Upper lobe of left lung (tissue), 6 donors: Measurements from ENCODE around the gene NDUFAF8. TPM values are rescaled to one million over a fixed set of nuclear protein-coding genes. Genes with fewer than 3 reads are reported as not detected.

ENCODE experiments used
- ATAC-seq, 2 donors: fragments of 200-7000 bp; cut with Tn5 transposase; one replicate each; pipeline ENCODE4 v1.9.1; 2022; ENCODE audit warnings: mild to moderate bottlenecking in 2 of 2, moderate library complexity in 2 of 2; ENCODE audit not compliant: low FRiP score in 2 of 2
- DNase-seq, 2 donors: peaks; one replicate each; pipeline ENCODE4 v3.0.0-alpha.2; 2019 to 2020
- H3K27ac ChIP-seq, 4 donors: fragments of 200-600 bp; sonication (generic); one replicate each; pipeline ENCODE4 v1.5.1; 2016 to 2019
- H3K27me3 ChIP-seq, 4 donors: fragments of 200-600 bp; sonication (generic); one replicate each; pipeline ENCODE4 v1.5.1; 2017 to 2019
- H3K36me3 ChIP-seq, 4 donors: fragments of 200-600 bp; sonication (generic); one replicate each; pipeline ENCODE4 v1.5.1; 2016 to 2019
- H3K4me1 ChIP-seq, 4 donors: fragments of 200-600 bp; sonication (generic); one replicate each; pipeline ENCODE4 v1.5.1; 2018 to 2019
- H3K4me3 ChIP-seq, 4 donors: fragments of 200-600 bp; sonication (generic); one replicate each; pipeline ENCODE4 v1.5.1; 2017 to 2019; ENCODE audit warnings: mild to moderate bottlenecking in 2 of 4, moderate library complexity in 1 of 4
- H3K9me3 ChIP-seq, 4 donors: fragments of 200-600 bp; sonication (generic); one replicate each; pipeline ENCODE4 v1.5.1; 2018 to 2019
- EP300 ChIP-seq, 4 donors: sonication (generic); formaldehyde crosslinking; IDR thresholded peaks; one replicate each; pipeline ENCODE4 v1.5.1; 2017; ENCODE audit warnings: antibody characterized with exemption in 4 of 4, control low read depth in 2 of 4
- POLR2A ChIP-seq, 4 donors: fragments of 450-650 bp; IDR thresholded peaks; one replicate each; pipeline ENCODE4 v1.5.1; 2016 to 2017; ENCODE audit warnings: antibody characterized with exemption in 4 of 4, mild to moderate bottlenecking in 2 of 4
- POLR2AphosphoS5 ChIP-seq, 2 donors: sonication (generic); formaldehyde crosslinking; IDR thresholded peaks; one replicate each; pipeline ENCODE4 v1.5.1; 2017; ENCODE audit warnings: antibody characterized with exemption in 2 of 2
- WGBS, 2 donors: methylation state at CpG; one replicate each; pipeline ENCODE4 v1.1.5; 2017 to 2018; 5-methylcytosine and 5-hydroxymethylcytosine counted together
- total RNA-seq, 6 donors: library from RNA; depleted of rRNA in 4 of 6; stranded (reverse); fragments of >200 nt in 4 of 6; gene quantifications; one replicate each; pipeline versions ENCODE4 v1.1.0 to v1.2.1, GENCODE V29; 2016 to 2021
- TF ChIP-seq, protein P1 (sequence below), 6 experiments: fragments of 450-650 bp in 4 of 6; fragments of 200-600 bp in 2 of 6; sonication (generic) in 2 of 6; IDR thresholded peaks; one replicate each; pipeline ENCODE4 v1.5.1; 2016 to 2019; ENCODE audit warnings: antibody characterized with exemption in 6 of 6
- donor health status: DM: no; HTN: no; CAD: no; lungs with moderate emphysema.
- donor health status: DM: no; HTN: yes; CAD: no; lungs with severe emphysema.

NDUFAF8 gene
- total RNA-seq, 6 donors from 2014 or later = 19.6 to 38.1 (median 33.6) TPM

DNA sequence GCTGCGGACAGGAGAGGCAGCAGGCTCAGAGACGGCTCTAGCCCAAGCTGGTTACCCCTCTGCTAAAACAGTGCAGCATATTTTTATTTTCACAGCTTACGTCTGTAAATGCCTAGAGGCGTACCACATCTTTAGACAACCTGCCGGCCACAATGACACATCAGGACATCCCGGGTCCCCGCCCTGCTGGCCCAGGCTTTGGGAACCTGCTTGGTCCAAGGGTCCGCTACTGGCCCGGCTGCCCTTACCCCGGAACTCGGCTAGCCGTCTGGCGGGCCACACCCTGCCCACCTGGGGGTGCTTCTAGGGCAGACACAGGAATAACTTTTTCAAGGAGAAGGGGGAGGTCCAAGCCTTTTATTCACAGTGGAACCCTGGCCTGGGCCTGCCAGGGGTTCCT lies 20.7 kb upstream of the NDUFAF8 start:
- peaks cover 10 to 19% (median 15%) of the 10 kb centered on the region in 4 donors for H3K4me1 ChIP-seq

DNA sequence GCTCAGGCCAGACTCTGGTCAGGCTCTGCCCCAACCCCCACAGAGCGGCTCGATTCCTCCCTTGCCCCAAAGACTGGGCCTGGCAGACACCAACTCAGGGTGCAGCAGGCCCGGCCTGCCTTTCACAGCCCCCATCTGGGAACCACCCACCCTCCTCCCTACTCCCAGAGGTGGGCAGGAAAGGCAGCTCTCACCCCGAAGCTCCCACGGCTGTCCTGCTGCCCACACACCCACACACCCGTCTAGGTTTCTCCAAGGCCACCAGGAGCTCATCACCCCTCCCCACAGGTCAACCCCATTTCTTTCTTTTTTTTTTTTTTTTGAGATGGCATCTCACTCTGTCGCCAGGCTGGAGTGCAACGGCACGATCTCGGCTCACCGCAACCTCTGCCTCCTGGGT lies 20.1 kb upstream of the NDUFAF8 start:
- ATAC-seq = no peak
- TF ChIP-seq POLR2AphosphoS5 (IDR thresholded peaks at IDR 0.05) = no peak

More for the DNA sequence above, 20.7 kb upstream of the NDUFAF8 start:
- H3K9me3 ChIP-seq = no peaks in the 10 kb centered on the region
- no peak for ATAC-seq
- no peak for TF ChIP-seq POLR2A (IDR thresholded peaks at IDR 0.05)
- TF ChIP-seq POLR2AphosphoS5 (IDR thresholded peaks at IDR 0.05) = no peak
- TF ChIP-seq, protein P1, sequence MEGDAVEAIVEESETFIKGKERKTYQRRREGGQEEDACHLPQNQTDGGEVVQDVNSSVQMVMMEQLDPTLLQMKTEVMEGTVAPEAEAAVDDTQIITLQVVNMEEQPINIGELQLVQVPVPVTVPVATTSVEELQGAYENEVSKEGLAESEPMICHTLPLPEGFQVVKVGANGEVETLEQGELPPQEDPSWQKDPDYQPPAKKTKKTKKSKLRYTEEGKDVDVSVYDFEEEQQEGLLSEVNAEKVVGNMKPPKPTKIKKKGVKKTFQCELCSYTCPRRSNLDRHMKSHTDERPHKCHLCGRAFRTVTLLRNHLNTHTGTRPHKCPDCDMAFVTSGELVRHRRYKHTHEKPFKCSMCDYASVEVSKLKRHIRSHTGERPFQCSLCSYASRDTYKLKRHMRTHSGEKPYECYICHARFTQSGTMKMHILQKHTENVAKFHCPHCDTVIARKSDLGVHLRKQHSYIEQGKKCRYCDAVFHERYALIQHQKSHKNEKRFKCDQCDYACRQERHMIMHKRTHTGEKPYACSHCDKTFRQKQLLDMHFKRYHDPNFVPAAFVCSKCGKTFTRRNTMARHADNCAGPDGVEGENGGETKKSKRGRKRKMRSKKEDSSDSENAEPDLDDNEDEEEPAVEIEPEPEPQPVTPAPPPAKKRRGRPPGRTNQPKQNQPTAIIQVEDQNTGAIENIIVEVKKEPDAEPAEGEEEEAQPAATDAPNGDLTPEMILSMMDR (IDR thresholded peaks at IDR 0.05) = no peak
- no peak for TF ChIP-seq EP300 (IDR thresholded peaks at IDR 0.05)
- no peak overlapping the region for H3K27ac ChIP-seq
- DNase-seq = peak in 1 of 2 donors; percentile 75
- H3K27me3 ChIP-seq = no peaks in the 10 kb centered on the region
- peaks cover 0 to 8% (median 0%) of the 10 kb centered on the region in 4 donors for H3K36me3 ChIP-seq
- H3K4me3 ChIP-seq = no peak overlapping the region
- 87 to 88% methylated on average over 13 of the region's 13 CpGs for WGBS, 2 donors

DNA sequence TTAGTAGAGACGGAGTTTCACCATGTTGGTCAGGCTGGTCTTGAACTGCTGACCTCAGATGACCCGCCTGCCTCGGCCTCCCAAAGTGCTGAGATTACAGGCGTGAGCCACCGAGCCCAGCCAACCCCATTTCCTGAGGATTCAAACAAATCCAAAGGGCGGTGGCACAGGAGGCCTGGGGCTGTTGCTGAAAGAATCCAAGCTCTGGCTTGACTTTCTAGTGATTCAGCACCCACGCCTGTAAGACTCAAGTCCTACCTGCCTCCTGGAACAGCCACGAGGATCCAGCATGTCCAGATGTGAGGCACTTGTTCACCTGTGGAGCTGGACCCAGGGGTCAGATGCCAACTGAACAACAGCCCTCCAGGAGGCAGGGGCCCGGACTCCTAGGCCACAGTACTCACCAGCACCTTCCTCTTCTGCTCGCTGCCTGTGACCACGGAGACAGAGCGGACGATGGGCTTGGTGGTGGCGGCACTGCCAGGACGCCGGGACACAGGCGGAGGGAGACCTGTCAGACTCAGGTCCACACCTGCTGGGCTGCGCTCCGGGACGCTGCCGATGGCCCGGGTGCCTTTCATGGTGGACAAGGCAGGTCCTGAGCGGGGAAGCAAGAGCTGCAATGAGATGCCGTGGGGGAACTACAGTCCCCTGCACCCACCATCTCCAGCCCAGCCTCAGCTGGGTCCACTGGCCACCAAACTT lies 19.5 kb upstream of the NDUFAF8 start:
- ATAC-seq (no peak), DNase-seq (peak in 1 of 2 donors; percentile 79)
- H3K27me3 ChIP-seq = no peaks in the 10 kb centered on the region
- peaks cover 0 to 8% (median 0%) of the 10 kb centered on the region in 4 donors for H3K36me3 ChIP-seq
- H3K9me3 ChIP-seq = no peaks in the 10 kb centered on the region
- no peak overlapping the region for H3K27ac ChIP-seq
- TF ChIP-seq POLR2A (IDR thresholded peaks at IDR 0.05) (no peak), EP300 (IDR thresholded peaks at IDR 0.05) (no peak), POLR2AphosphoS5 (IDR thresholded peaks at IDR 0.05) (no peak)
- TF ChIP-seq, protein P1 (IDR thresholded peaks at IDR 0.05) = no peak
- H3K4me1 ChIP-seq = peaks cover 14 to 26% (median 21%) of the 10 kb centered on the region in 4 donors
- 95 to 98% methylated on average over 19 to 23 of the region's 24 CpGs for WGBS, 2 donors
- no peak overlapping the region for H3K4me3 ChIP-seq

More for the DNA sequence above, 20.1 kb upstream of the NDUFAF8 start:
- DNase-seq = no peak
- Histone ChIP-seq H3K36me3 (peaks cover 0 to 8% (median 0%) of the 10 kb centered on the region in 4 donors), H3K27me3 (no peaks in the 10 kb centered on the region), H3K9me3 (no peaks in the 10 kb centered on the region), H3K4me3 (no peak overlapping the region), H3K4me1 (peaks cover 14 to 25% (median 20%) of the 10 kb centered on the region in 4 donors), H3K27ac (no peak overlapping the region)
- 97 to 98% methylated on average over 9 to 11 of the region's 11 CpGs for WGBS, 2 donors

DNA sequence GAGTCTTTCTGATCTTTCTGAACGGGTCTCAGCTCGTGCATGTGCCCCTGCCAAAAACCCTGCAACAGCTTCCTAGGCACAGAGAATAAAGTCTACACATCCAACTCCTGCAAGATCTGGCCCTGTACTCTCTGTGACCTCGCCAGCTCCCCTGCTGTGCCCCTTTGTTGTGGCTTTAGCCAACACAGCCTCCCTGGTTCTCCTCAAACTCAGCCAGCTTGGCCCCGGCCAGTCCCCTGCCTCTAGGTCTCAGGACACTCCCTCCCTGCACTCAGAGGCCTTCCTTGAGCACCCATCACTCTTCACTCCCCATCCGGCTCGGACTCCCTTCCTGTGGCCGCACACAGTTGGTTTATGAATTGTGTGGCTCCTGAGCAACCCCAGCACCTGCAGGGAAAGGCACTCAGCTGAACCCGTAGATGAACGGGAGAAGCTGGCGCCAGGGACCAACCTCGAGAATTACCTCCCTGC lies 17.7 kb upstream of the NDUFAF8 start:
- ATAC-seq (no peak), DNase-seq (no peak)
- H3K9me3 ChIP-seq = no peaks in the 10 kb centered on the region
- TF ChIP-seq, protein P1 (IDR thresholded peaks at IDR 0.05) = no peak
- TF ChIP-seq EP300 (IDR thresholded peaks at IDR 0.05) = no peak
- no peak for TF ChIP-seq POLR2AphosphoS5 (IDR thresholded peaks at IDR 0.05)
- TF ChIP-seq POLR2A (IDR thresholded peaks at IDR 0.05) = no peak
- peaks cover 0 to 8% (median 0%) of the 10 kb centered on the region in 4 donors for H3K36me3 ChIP-seq
- H3K27me3 ChIP-seq = no peaks in the 10 kb centered on the region
- no peak overlapping the region for H3K4me3 ChIP-seq
- H3K4me1 ChIP-seq = peaks cover 14 to 26% (median 21%) of the 10 kb centered on the region in 4 donors
- no peak overlapping the region for H3K27ac ChIP-seq
- WGBS, 2 donors = 76 to 87% methylated on average over 11 of the region's 11 CpGs

DNA sequence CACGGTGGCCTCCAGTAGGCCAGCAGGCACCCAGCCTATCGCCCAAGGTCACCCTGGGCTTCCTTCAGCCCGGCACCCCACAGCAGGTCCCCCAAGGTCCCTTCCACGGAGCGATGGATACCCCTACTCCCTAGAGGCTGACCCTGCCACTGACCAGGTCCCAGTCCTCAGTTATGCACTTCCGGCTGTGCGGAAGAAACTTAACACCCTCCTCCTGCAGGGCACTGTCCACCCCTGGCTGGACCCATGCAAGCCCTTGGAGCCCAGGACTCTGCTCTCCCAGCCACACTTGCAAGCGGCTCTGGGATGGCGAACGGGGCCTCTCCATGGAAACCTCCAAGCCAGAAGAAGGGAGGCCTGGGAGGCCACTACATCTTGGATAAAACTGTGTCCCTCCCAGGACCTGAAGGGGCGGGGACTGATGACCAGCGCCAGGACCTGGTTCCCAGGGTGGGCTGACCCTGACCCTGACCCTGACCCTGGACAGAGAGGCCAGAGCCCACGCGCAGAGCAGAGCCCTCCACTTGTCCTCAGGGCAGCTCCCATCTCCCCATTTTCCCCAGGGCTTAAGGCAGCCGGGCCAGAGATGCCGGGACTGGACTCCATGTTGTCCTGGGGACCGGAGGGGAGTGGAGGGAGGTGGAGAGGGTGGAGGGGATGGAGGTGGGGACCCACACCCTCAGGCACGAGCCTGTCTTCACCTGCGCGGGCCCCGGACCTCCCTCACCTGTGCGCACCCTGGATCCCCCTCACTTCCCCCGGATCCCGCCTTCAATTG lies 17.1 kb upstream of the NDUFAF8 start:
- H3K9me3 ChIP-seq = no peaks in the 10 kb centered on the region
- ATAC-seq (no peak), DNase-seq (no peak)
- WGBS, 2 donors = 3 to 25% methylated on average over 7 to 20 of the region's 24 CpGs
- no peak for TF ChIP-seq POLR2AphosphoS5 (IDR thresholded peaks at IDR 0.05)
- TF ChIP-seq, protein P1 (IDR thresholded peaks at IDR 0.05) = no peak
- no peak for TF ChIP-seq EP300 (IDR thresholded peaks at IDR 0.05)
- no peak for TF ChIP-seq POLR2A (IDR thresholded peaks at IDR 0.05)
- no peaks in the 10 kb centered on the region for H3K27me3 ChIP-seq
- H3K27ac ChIP-seq = peak overlapping the region in 1 of 4 donors; percentile 16
- peaks cover 14 to 26% (median 21%) of the 10 kb centered on the region in 4 donors for H3K4me1 ChIP-seq
- peak overlapping the region; percentile 75 to 89 (median 78) for H3K4me3 ChIP-seq
- H3K36me3 ChIP-seq = peaks cover 0 to 8% (median 0%) of the 10 kb centered on the region in 4 donors
